Measurements from ENCODE around the gene SUV39H1.
A peak's percentile ranks its signal among the peaks of the same experiment; 100 is the strongest.
"Not testable (repeated sequence)": the region's sequence is repeated elsewhere in the genome, so short reads cannot be mapped to it uniquely, and the experiment has no call there.

Gene SUV39H1

GRCh38 chrX:48681539-48682183 is 14.9 kb upstream of the SUV39H1 start:
- in situ Hi-C loops (cut with MboI; ENCODE audit: low pct_unique_long_range_greater_than_20kb, low sequenced_read_pairs, unreplicated experiment): no loop called here
- no peak for DNase-seq (ENCODE audit: low spot score)
- no peak for TF ChIP-seq CTCF (IDR thresholded peaks at IDR 0.05; ENCODE audit: extremely low read depth, insufficient read depth, missing control alignments)

DNA sequence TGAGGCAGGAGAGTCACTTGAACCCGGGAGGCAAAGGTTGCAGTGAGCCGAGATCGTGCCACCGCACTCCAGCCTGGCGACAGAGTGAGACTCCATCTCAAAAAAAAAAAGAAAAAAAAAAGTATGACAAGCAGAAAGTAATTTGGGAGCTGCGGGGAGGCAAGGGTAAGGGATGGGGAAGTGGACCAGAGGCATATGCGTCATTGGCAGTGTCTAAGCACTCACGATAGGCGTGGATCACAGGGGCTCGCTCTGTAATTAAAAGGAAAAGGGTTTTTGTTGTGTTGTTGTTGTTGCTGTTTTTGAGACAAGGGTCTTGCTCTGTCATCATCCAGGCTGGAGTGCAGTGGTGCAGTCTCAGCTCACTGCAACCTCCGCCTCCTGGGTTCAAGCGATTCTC is 13.7 kb upstream of the SUV39H1 start:
- DNase-seq (ENCODE audit: low spot score); in situ Hi-C loops (cut with MboI; ENCODE audit: low pct_unique_long_range_greater_than_20kb, low sequenced_read_pairs, unreplicated experiment): not testable (repeated sequence)

DNA sequence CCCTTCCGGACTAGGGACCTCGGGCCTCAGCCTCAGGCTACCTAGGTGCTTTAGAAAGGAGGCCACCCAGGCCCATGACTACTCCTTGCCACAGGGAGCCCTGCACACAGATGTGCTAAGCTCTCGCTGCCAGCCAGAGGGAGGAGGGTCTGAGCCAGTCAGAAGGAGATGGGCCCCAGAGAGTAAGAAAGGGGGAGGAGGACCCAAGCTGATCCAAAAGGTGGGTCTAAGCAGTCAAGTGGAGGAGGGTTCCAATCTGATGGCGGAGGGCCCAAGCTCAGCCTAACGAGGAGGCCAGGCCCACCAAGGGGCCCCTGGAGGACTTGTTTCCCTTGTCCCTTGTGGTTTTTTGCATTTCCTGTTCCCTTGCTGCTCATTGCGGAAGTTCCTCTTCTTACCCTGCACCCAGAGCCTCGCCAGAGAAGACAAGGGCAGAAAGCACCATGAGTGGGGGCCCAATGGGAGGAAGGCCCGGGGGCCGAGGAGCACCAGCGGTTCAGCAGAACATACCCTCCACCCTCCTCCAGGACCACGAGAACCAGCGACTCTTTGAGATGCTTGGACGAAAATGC is 13.0 kb upstream of the SUV39H1 start, which contains the start of gene WAS:
TSS of gene WAS (plus strand) at position 389 of the 572 bp plus-strand sequence. CDS start at position 444, 55 bp downstream.
- in situ Hi-C loops (cut with MboI; ENCODE audit: low pct_unique_long_range_greater_than_20kb, low sequenced_read_pairs, unreplicated experiment): no loop called here
- DNase-seq (ENCODE audit: low spot score): peak; percentile 78
- TF ChIP-seq CTCF (IDR thresholded peaks at IDR 0.05; ENCODE audit: extremely low read depth, insufficient read depth, missing control alignments): no peak

GRCh38 chrX:48684134-48684533 is 12.4 kb upstream of the SUV39H1 start:
- DNase-seq (ENCODE audit: low spot score): no peak
- in situ Hi-C loops (cut with MboI; ENCODE audit: low pct_unique_long_range_greater_than_20kb, low sequenced_read_pairs, unreplicated experiment): no loop called here
- no peak for TF ChIP-seq CTCF (IDR thresholded peaks at IDR 0.05; ENCODE audit: extremely low read depth, insufficient read depth, missing control alignments)

DNA sequence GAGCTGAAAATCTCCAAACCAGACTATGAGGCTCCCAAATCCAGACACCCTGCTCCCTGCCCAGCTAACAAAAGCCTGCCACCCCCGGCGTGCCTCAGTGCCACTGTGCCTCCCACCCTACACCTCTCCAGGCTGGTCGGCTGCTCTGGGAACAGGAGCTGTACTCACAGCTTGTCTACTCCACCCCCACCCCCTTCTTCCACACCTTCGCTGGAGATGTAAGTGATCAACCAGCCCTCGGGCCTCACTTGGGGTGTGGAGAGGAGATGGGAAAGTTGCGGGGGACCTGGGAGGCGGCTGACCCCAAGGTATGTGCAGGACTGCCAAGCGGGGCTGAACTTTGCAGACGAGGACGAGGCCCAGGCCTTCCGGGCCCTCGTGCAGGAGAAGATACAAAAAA is 11.1 kb upstream of the SUV39H1 start:
- no peak for DNase-seq (ENCODE audit: low spot score)
- in situ Hi-C loops (cut with MboI; ENCODE audit: low pct_unique_long_range_greater_than_20kb, low sequenced_read_pairs, unreplicated experiment): no loop called here
- no peak for TF ChIP-seq CTCF (IDR thresholded peaks at IDR 0.05; ENCODE audit: extremely low read depth, insufficient read depth, missing control alignments)

GRCh38 chrX:48688531-48689150 is 7.9 kb upstream of the SUV39H1 start:
- DNase-seq (ENCODE audit: low spot score): no peak
- TF ChIP-seq CTCF (IDR thresholded peaks at IDR 0.05; ENCODE audit: extremely low read depth, insufficient read depth, missing control alignments): no peak
- in situ Hi-C loops (cut with MboI; ENCODE audit: low pct_unique_long_range_greater_than_20kb, low sequenced_read_pairs, unreplicated experiment): no loop called here

Measured in GM13977 (cell line).